IMR-90 (cell line): ENCODE results near the gene NFIA. TPM values are rescaled to one million over a fixed set of nuclear protein-coding genes. Genes with fewer than 3 reads are reported as not detected.
A peak's percentile ranks its signal among the peaks of the same experiment; 100 is the strongest.

Experiments used
- ATAC-seq: fragments of 200-7000 bp; cut with Tn5 transposase; 2 replicates; pipeline ENCODE4 v1.9.1; 2020; ENCODE audit warnings: low read depth, mild to moderate bottlenecking, moderate library complexity
- BruUV-seq: library from RNA; stranded (reverse); fragments of 400-500 nt; replicated peaks from 2 replicates; lab custom pipeline; 2021; lab: Mats Ljungman, UMichigan
- CTCF ChIA-PET: fragments of 300-600 bp; formaldehyde crosslinking; extraction: SDS; loops from one replicate; lab custom pipeline; 2021; ENCODE audit warnings: antibody characterized with exemption; lab: Yijun Ruan, JAX
- POLR2A ChIA-PET: fragments of 300-600 bp; sonication (Branson Sonifier 250); formaldehyde crosslinking; loops from one replicate; lab custom pipeline; 2022; ENCODE audit warnings: antibody characterized with exemption; ENCODE audit not compliant: unreplicated experiment; lab: Charles Lee
- DNase-seq: peaks from one replicate; pipeline ENCODE4 v3.0.0; 2013
- H2AFZ ChIP-seq: replicated peaks from 2 replicates; pipeline ENCODE3; 2013; ENCODE audit warnings: low read length, mild to moderate bottlenecking; ENCODE audit not compliant: poor library complexity
- H2AK5ac ChIP-seq: 2 replicates; pipeline ENCODE4 v1.6.1; 2013; ENCODE audit warnings: low read depth, low read length, inconsistent platforms
- H2AK9ac ChIP-seq: replicated peaks from 2 replicates; pipeline ENCODE3; 2013; ENCODE audit warnings: mild to moderate bottlenecking, low read depth, low read length, moderate library complexity; ENCODE audit not compliant: poor library complexity
- H2BK120ac ChIP-seq: 2 replicates; pipeline ENCODE4 v1.6.1; 2013; ENCODE audit warnings: low read depth, low read length, inconsistent platforms
- H2BK15ac ChIP-seq: 3 replicates; pipeline ENCODE4 v1.6.1; 2013; ENCODE audit warnings: low read depth, low read length, inconsistent platforms
- H2BK20ac ChIP-seq: 2 replicates; pipeline ENCODE4 v1.6.1; 2013; ENCODE audit warnings: low read depth, mild to moderate bottlenecking, inconsistent platforms, low read length, moderate library complexity
- H2BK5ac ChIP-seq: 2 replicates; pipeline ENCODE4 v1.6.1; 2013; ENCODE audit warnings: mild to moderate bottlenecking, low read depth, low read length, inconsistent platforms; ENCODE audit not compliant: poor library complexity, severe bottlenecking
- H3K14ac ChIP-seq: replicated peaks from 2 replicates; pipeline ENCODE4 v1.6.1; 2013; ENCODE audit warnings: low read depth, low read length, inconsistent platforms
- H3K18ac ChIP-seq: 2 replicates; pipeline ENCODE4 v1.6.1; 2013; ENCODE audit warnings: low read depth, low read length, control low read depth
- H3K23ac ChIP-seq: 2 replicates; pipeline ENCODE4 v1.6.1; 2013; ENCODE audit warnings: low read depth, low read length, inconsistent platforms
- H3K27ac ChIP-seq: 2 replicates; pipeline ENCODE4 v1.5.1; 2013; ENCODE audit warnings: mild to moderate bottlenecking, control low read depth, low read length; ENCODE audit not compliant: insufficient read depth
- H3K27me3 ChIP-seq: 2 replicates; pipeline ENCODE4 v1.6.1; 2013; ENCODE audit warnings: low read length; ENCODE audit not compliant: control insufficient read depth, insufficient read depth
- H3K36me3 ChIP-seq: 2 replicates; pipeline ENCODE4 v1.6.1; 2013; ENCODE audit warnings: low read length, mixed read lengths; ENCODE audit not compliant: control insufficient read depth, insufficient read depth
- H3K4ac ChIP-seq: 2 replicates; pipeline ENCODE4 v1.6.1; 2013; ENCODE audit warnings: low read depth, low read length, inconsistent platforms
- H3K4me1 ChIP-seq: 2 replicates; pipeline ENCODE4 v1.6.1; 2013; ENCODE audit warnings: low read length, mixed read lengths; ENCODE audit not compliant: control insufficient read depth, insufficient read depth
- H3K4me2 ChIP-seq: 2 replicates; pipeline ENCODE4 v1.6.1; 2013; ENCODE audit warnings: low read depth, mild to moderate bottlenecking, control low read depth, low read length, moderate library complexity
- H3K4me3 ChIP-seq: 2 replicates; pipeline ENCODE4 v1.5.1; 2013; ENCODE audit warnings: low read depth, mild to moderate bottlenecking, control low read depth, low read length, moderate library complexity; ENCODE audit not compliant: insufficient read depth
- H3K56ac ChIP-seq: 2 replicates; pipeline ENCODE4 v1.6.1; 2013; ENCODE audit warnings: low read length, inconsistent platforms; ENCODE audit not compliant: insufficient read depth; ENCODE audit errors: extremely low read depth
- H3K79me1 ChIP-seq, 2 experiments: 2 replicates each; pipeline ENCODE4 v1.6.1; 2013; ENCODE audit warnings: low read length in 2 of 2, inconsistent platforms in 1 of 2, low read depth in 1 of 2
- H3K9ac ChIP-seq: 2 replicates; pipeline ENCODE4 v1.6.1; 2013; ENCODE audit warnings: low read depth, low read length, control low read depth
- H3K9me1 ChIP-seq: 2 replicates; pipeline ENCODE4 v1.6.1; 2013; ENCODE audit warnings: low read length, inconsistent platforms; ENCODE audit not compliant: insufficient read depth
- H3K9me3 ChIP-seq: 2 replicates; pipeline ENCODE4 v1.6.1; 2013; ENCODE audit warnings: low read length; ENCODE audit not compliant: control insufficient read depth, insufficient read depth
- H4K20me1 ChIP-seq: 2 replicates; pipeline ENCODE4 v1.6.1; 2013; ENCODE audit warnings: low read length, inconsistent platforms; ENCODE audit not compliant: insufficient read depth
- H4K5ac ChIP-seq: 2 replicates; pipeline ENCODE4 v1.6.1; 2013; ENCODE audit warnings: mild to moderate bottlenecking, low read depth, low read length, control low read depth
- H4K8ac ChIP-seq, 2 experiments: 2 replicates each; pipeline ENCODE4 v1.6.1; 2013; ENCODE audit warnings: low read depth in 2 of 2, low read length in 2 of 2, control low read depth in 1 of 2, inconsistent platforms in 1 of 2
- H4K91ac ChIP-seq: 2 replicates; pipeline ENCODE4 v1.6.1; 2013; ENCODE audit warnings: low read depth, low read length, inconsistent platforms; ENCODE audit not compliant: insufficient read depth
- FOS ChIP-seq: fragments of 150-350 bp; IDR thresholded peaks from 2 replicates; pipeline ENCODE4 v1.6.1; 2016; ENCODE audit warnings: low read depth, low read length
- MAFK ChIP-seq: IDR thresholded peaks from 2 replicates; pipeline ENCODE4 v1.6.1; 2012; ENCODE audit warnings: low read depth, low read length, improper control_type of control experiment
- MAZ ChIP-seq: IDR thresholded peaks from 2 replicates; pipeline ENCODE4 v1.6.1; 2012; ENCODE audit warnings: low read depth, mild to moderate bottlenecking, low read length, improper control_type of control experiment, moderate library complexity, borderline replicate concordance
- NFE2L2 ChIP-seq: fragments of 150-350 bp; IDR thresholded peaks from 2 replicates; pipeline ENCODE4 v1.6.1; 2016; ENCODE audit warnings: low read depth, mild to moderate bottlenecking, low read length
- WGBS, 2 experiments: methylation state at CpG; one replicate each; pipeline versions ENCODE4 v1.1.5 to v1.1.7; 2013; ENCODE audit warnings: missing lambda C conversion rate in 2 of 2; ENCODE audit not compliant: insufficient read length in 1 of 2; ENCODE audit errors: extremely low coverage in 2 of 2; 5-methylcytosine and 5-hydroxymethylcytosine counted together
- dilution Hi-C: fragments of 300-500 bp; cut with HindIII; formaldehyde crosslinking; loops from one replicate; pipeline ENCODE4 v1.14.3; 2018; ENCODE audit warnings: low sequenced_read_pairs; ENCODE audit not compliant: unreplicated experiment
- in situ Hi-C: fragments of 300-500 bp; cut with MboI; formaldehyde crosslinking; loops from 3 replicates; pipeline ENCODE4 v1.14.3; 2019; ENCODE audit warnings: low sequenced_read_pairs, inconsistent platforms, mixed read lengths
- intact Hi-C: fragments of 100-400 bp; cut with micrococcal nuclease; formaldehyde crosslinking; loops from 2 replicates; pipeline ENCODE4 v1.10.0; 2022
- polyA plus RNA-seq, 3 experiments: library from polyadenylated mRNA; depleted of rRNA; stranded (reverse); fragments of >200 nt; gene quantifications; 2 replicates each; pipeline ENCODE4 v1.2.3, GENCODE V29; 2012; ENCODE audit warnings: low replicate concordance in 1 of 3
- total RNA-seq: library from RNA; depleted of rRNA; stranded (reverse); fragments of >200 nt; gene quantifications from 2 replicates; pipeline ENCODE4 v1.2.3, GENCODE V29; 2012

The NFIA gene
- total and polyA plus RNA-seq, 2 of the 4 experiments (the other 2 are of a cell fraction) = 1.6 to 2.2 TPM

DNA sequence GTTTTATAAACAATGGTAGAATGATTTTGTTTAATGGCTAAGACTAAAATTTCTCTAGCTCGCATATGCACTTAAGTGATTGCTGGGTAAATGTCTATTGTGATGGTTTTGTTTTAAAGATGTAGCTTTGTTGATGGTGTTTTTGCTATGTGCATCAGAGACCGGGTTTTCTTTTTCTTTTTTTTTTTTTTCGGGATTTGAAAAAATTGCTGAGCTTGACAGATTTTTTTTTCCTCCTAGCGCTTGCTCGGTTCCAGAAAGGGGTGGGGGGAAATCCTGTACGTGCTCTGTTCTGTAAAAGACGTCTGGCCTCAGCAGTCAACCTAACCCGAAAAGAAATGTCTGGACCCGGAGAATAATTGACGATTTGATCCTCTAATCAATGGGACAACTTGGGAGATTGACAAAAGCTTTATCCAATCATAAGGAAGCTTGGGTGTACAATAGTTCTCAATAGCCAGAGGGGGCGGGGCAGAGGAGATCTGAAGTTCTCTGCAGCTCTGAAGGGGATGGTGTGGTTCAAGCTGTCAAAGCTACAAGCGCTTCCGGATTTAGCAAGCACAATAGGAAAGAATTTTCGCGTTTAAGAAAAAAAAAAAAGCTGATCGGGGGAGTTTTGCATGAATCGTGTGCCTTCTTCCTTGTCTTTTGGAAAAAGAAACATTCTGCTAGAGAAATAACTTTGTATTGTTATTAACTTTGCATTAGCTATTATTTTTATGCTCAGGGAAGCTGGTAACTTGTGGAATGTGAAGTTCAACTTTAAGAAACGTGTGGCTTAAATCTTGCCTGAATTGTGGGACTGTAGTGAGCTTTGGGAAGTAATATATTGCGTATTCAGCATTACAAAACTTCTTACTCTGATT is 4.5 kb upstream of the NFIA start:
- Histone ChIP-seq H4K91ac (no peak overlapping the region), H2BK120ac (no peak overlapping the region), H2AK5ac (no peak overlapping the region), H2BK20ac (no peak overlapping the region), H4K20me1 (no peaks in the 10 kb centered on the region), H3K4me2 (peak overlapping the region; percentile 85), H3K79me1 (no peaks in the 10 kb centered on the region), H2BK5ac (peak overlapping the region; percentile 36), H3K23ac (no peak overlapping the region), H3K4ac (no peak overlapping the region), H2BK15ac (no peak overlapping the region), H3K18ac (no peak overlapping the region), H3K4me3 (peak overlapping the region; percentile 82), H3K27me3 (no peaks in the 10 kb centered on the region), H4K8ac (peak overlapping the region; percentile 4 to 30; a peak in 2 of 4 replicates), H3K4me1 (no peaks in the 10 kb centered on the region), H3K56ac (0 out of 2 replicates have a peak overlapping the region, but pooled peaks have one; percentile 14), H3K9ac (no peak overlapping the region; the same call in 1 of the 2 replicates), H4K5ac (no peak overlapping the region), H3K27ac (no peak overlapping the region), H3K9me3 (no peaks in the 10 kb centered on the region), H3K36me3 (no peaks in the 10 kb centered on the region), H3K9me1 (no peaks in the 10 kb centered on the region), H2AK9ac (no peak overlapping the region), H2AFZ (no peak overlapping the region), H3K14ac (no peak overlapping the region)
- TF ChIP-seq FOS = peak; percentile 26; the same call in 1 of the 2 replicates
- TF ChIP-seq NFE2L2 = no peak
- peak; percentile 100 for TF ChIP-seq MAFK
- peak; percentile 38; the same call in 1 of the 2 replicates for TF ChIP-seq MAZ
- ATAC-seq = peak; percentile 74
- in situ Hi-C loops = no loop called here
- dilution Hi-C loops = no loop called here
- intact Hi-C loops = loop anchor here (1.0 to 10.0 kb wide), 6 partner anchors 20 to 667 kb away; partner anchors contain the start of gene PATJ
- WGBS, 2 experiments = 0% methylated on average over 1 of the region's 19 CpGs; no CpG with 5 or more reads in 1 of the 2 experiments
- BruUV-seq = no TSS peak
- DNase-seq = peak; percentile 100
- POLR2A ChIA-PET = interaction anchor here (0.6 kb wide), 1 partner anchor 258 kb away, joined by 5 read pairs; no protein-coding TSS in a partner anchor
- CTCF ChIA-PET = interaction anchor here (0.6 to 1.4 kb wide), 5 partner anchors 28 to 955 kb away, joined by 4 to 6 read pairs (median 4); no protein-coding TSS in a partner anchor
